ENCODE results near the gene CABLES1. TPM values are rescaled to one million over a fixed set of nuclear protein-coding genes. Genes with fewer than 3 reads are reported as not detected.

Gene CABLES1
- total RNA-seq, 2 donors from 2014 or later, result 4.2 to 11.9 TPM

DNA sequence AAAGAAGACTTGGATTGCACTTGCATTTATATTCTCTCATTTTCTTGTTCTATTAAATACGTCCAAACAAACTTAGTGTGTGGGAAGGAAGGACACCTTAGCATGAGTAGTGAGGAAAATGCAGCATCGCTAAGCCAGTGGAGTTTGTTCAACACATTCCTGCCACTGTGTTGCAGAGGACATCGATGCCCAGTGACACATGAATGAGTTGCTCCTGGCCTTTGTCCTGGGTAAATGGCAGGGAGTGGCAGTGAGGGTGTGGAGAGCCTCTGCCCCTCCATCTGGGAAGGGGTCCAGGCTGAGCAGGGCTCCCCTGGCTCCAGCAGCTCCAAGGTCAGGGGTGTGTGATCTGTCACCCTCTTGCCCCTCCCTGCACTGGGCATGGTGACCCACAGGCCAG is 75.9 kb downstream of the CABLES1 start:
- no peak for ATAC-seq
- Histone ChIP-seq H3K27me3 (no peaks in the 10 kb centered on the region), H3K4me3 (no peak overlapping the region), H3K36me3 (replicated peaks in 1 of 2; ENCODE audit: insufficient read depth in 1 of 2, low read depth in 2 of 2) (no peaks in the 10 kb centered on the region), H3K27ac (no peak overlapping the region), H3K9me3 (peaks cover 0 to 7% (median 0%) of the 10 kb centered on the region in 3 donors), H3K4me1 (no peaks in the 10 kb centered on the region)
- TF ChIP-seq POLR2A (IDR thresholded peaks at IDR 0.05), result no peak
- TF ChIP-seq, protein P1, sequence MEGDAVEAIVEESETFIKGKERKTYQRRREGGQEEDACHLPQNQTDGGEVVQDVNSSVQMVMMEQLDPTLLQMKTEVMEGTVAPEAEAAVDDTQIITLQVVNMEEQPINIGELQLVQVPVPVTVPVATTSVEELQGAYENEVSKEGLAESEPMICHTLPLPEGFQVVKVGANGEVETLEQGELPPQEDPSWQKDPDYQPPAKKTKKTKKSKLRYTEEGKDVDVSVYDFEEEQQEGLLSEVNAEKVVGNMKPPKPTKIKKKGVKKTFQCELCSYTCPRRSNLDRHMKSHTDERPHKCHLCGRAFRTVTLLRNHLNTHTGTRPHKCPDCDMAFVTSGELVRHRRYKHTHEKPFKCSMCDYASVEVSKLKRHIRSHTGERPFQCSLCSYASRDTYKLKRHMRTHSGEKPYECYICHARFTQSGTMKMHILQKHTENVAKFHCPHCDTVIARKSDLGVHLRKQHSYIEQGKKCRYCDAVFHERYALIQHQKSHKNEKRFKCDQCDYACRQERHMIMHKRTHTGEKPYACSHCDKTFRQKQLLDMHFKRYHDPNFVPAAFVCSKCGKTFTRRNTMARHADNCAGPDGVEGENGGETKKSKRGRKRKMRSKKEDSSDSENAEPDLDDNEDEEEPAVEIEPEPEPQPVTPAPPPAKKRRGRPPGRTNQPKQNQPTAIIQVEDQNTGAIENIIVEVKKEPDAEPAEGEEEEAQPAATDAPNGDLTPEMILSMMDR (IDR thresholded peaks at IDR 0.05), result no peak
- WGBS, 2 donors, result 89 to 91% methylated on average over 3 of the region's 3 CpGs
- DNase-seq, result no peak
- intact Hi-C loops (cut with DNase I), result no loop called here

DNA sequence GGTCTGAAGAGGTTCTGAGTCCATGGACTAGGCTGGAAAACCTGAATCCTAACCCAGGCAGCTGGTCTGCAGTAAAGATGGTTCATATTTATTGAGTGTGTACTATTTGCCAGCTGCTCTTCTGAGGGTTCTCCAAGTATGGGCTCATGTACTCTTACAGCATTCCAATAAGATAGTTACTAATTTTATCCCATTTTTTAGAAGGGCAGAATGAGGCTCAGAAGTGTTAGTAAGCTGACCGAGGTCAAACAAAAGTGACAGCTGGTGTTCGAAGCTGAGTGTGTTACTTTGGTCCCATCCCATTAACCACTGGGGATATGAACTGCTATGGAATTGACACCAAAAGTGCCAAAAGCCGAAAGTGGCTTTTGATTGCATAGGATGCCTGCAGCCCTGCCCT is 76.9 kb downstream of the CABLES1 start:
- Histone ChIP-seq H3K9me3 (peaks cover 0 to 7% (median 0%) of the 10 kb centered on the region in 3 donors), H3K27ac (no peak overlapping the region), H3K36me3 (replicated peaks in 1 of 2; ENCODE audit: insufficient read depth in 1 of 2, low read depth in 2 of 2) (no peaks in the 10 kb centered on the region), H3K4me1 (no peaks in the 10 kb centered on the region), H3K4me3 (no peak overlapping the region), H3K27me3 (no peaks in the 10 kb centered on the region)
- no peak for ATAC-seq
- TF ChIP-seq, protein P1 (IDR thresholded peaks at IDR 0.05), result no peak
- TF ChIP-seq POLR2A (IDR thresholded peaks at IDR 0.05), result no peak
- no peak for DNase-seq
- WGBS, 2 donors, result 85 to 98% methylated on average over 3 of the region's 3 CpGs
- intact Hi-C loops (cut with DNase I), result no loop called here

DNA sequence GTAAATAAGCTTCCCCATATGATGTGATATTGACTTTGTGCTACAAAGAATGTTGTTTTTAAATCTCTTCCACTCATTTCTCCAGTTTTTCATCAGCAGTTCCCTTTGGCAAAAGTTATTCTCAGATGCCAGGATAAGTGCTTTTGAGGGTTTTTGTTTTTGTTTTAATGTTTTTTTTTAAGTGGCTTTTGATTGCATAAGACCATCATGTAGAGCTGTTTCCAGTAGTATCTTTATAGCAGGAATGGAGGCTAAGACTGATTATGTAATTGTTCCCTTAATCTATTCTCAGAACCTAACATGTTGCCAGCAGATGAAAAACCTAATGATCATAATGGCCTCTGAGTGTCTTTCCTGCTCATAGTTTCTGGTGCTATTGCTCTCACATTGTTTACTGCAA is 77.9 kb downstream of the CABLES1 start:
- no peak for DNase-seq
- no peak for TF ChIP-seq POLR2A (IDR thresholded peaks at IDR 0.05)
- TF ChIP-seq, protein P1 (IDR thresholded peaks at IDR 0.05), result no peak
- no peak overlapping the region for H3K27ac ChIP-seq

DNA sequence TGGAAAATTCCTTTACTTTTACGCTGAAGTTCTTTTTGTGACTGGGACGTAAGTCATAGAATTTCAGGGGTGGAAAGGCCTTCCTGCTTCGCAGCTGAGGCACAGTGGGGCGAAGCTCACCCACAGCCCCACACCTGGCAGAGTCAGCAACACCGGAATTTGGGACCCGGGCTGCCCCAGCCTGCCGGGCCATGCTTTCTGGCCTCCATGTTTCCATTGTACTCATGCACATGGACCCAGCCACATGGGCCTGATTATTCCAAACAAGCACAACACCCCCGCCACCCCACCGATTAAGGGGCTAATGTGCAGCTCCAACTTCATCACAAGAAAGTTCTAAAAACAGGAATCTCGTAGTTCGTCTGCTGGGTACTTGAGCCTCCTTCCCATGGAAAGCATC is 82.5 kb downstream of the CABLES1 start:
- Histone ChIP-seq H3K27me3 (no peaks in the 10 kb centered on the region), H3K36me3 (replicated peaks in 1 of 2; ENCODE audit: insufficient read depth in 1 of 2, low read depth in 2 of 2) (no peaks in the 10 kb centered on the region), H3K4me1 (no peaks in the 10 kb centered on the region), H3K4me3 (no peak overlapping the region), H3K27ac (no peak overlapping the region), H3K9me3 (no peaks in the 10 kb centered on the region)
- DNase-seq (no peak), ATAC-seq (no peak)
- TF ChIP-seq POLR2A (IDR thresholded peaks at IDR 0.05), result no peak
- TF ChIP-seq, protein P1 (IDR thresholded peaks at IDR 0.05), result no peak
- intact Hi-C loops (cut with DNase I), result no loop called here
- WGBS, 2 donors, result 94 to 98% methylated on average over 11 of the region's 11 CpGs

More for the DNA sequence above, 77.9 kb downstream of the CABLES1 start:
- Histone ChIP-seq H3K9me3 (peaks cover 0 to 6% (median 0%) of the 10 kb centered on the region in 3 donors), H3K27me3 (no peaks in the 10 kb centered on the region), H3K36me3 (replicated peaks in 1 of 2; ENCODE audit: insufficient read depth in 1 of 2, low read depth in 2 of 2) (no peaks in the 10 kb centered on the region), H3K4me3 (no peak overlapping the region), H3K4me1 (no peaks in the 10 kb centered on the region)
- intact Hi-C loops (cut with DNase I), result no loop called here
- peak; percentile 24 for ATAC-seq

DNA sequence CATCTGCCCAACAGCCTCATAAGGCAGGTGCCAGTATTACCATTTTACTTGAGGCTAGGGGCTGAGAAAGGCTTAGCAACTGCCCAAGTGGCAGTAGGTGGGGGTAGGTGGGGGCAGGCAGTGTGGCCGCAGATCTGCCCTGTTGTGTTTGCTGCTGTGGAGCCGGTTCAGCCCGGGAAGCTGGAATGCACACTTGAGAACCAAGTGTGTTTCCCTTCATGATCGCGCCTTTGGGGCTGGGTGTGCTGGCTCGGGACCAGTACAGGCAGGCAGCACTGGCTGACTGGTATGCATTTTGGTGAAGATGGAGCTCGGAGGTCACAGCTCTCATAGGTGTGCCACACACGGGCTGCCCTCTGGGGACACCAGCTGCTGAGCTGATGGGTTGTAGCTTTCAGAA is 85.1 kb downstream of the CABLES1 start:
- H3K4me3 ChIP-seq, result no peak overlapping the region
- 80 to 91% methylated on average over 5 to 8 of the region's 8 CpGs for WGBS, 2 donors
- H3K36me3 ChIP-seq (replicated peaks in 1 of 2; ENCODE audit: insufficient read depth in 1 of 2, low read depth in 2 of 2), result no peaks in the 10 kb centered on the region
- no peaks in the 10 kb centered on the region for H3K27me3 ChIP-seq
- intact Hi-C loops (cut with DNase I), result no loop called here
- no peak overlapping the region for H3K27ac ChIP-seq
- no peaks in the 10 kb centered on the region for H3K4me1 ChIP-seq
- no peak for TF ChIP-seq POLR2A (IDR thresholded peaks at IDR 0.05)
- TF ChIP-seq, protein P1 (IDR thresholded peaks at IDR 0.05), result no peak
- no peak for DNase-seq
- H3K9me3 ChIP-seq, result no peaks in the 10 kb centered on the region
- no peak for ATAC-seq
